Body of pancreas (tissue), 4 donors: ENCODE data around the gene SDCBP2. TPM values are rescaled to one million over a fixed set of nuclear protein-coding genes. Genes with fewer than 3 reads are reported as not detected.

Experiments
- ATAC-seq: fragments of 150-250 bp; one replicate; pipeline ENCODE4 v1.9.1; 2016
- DNase-seq, 4 donors: peaks; one replicate each; pipeline ENCODE4 v3.0.0-alpha.2; 2019
- H3K27ac ChIP-seq, 4 donors: fragments of 200-600 bp; sonication (generic); 1 replicate in 3 of 4; 2 replicates in 1 of 4; pipeline versions ENCODE4 v1.5.1 to v1.6.1; 2016 to 2019; ENCODE audit warnings: mild to moderate bottlenecking in 1 of 4, mixed read lengths in 1 of 4, moderate library complexity in 1 of 4
- H3K27me3 ChIP-seq, 2 donors: fragments of 200-600 bp; sonication (generic); one replicate each; pipeline ENCODE4 v1.6.0; 2016; ENCODE audit warnings: mild to moderate bottlenecking in 1 of 2
- H3K36me3 ChIP-seq, 2 donors: fragments of 200-600 bp; sonication (generic); replicated peaks in 1 of 2; 2 replicates each; pipeline ENCODE4 v1.5.1; 2016; ENCODE audit warnings: low read depth in 2 of 2; ENCODE audit not compliant: insufficient read depth in 1 of 2
- H3K4me1 ChIP-seq: fragments of 200-600 bp; sonication (generic); one replicate; pipeline ENCODE4 v1.6.0; 2016
- H3K4me3 ChIP-seq, 2 donors: fragments of 200-600 bp; sonication (generic); 1 replicate in 1 of 2; 2 replicates in 1 of 2; pipeline ENCODE4 v1.5.1; 2016 to 2019
- H3K9me3 ChIP-seq, 3 donors: fragments of 200-600 bp; sonication (generic); 1 replicate in 2 of 3; 2 replicates in 1 of 3; pipeline ENCODE4 v1.5.1; 2016
- POLR2A ChIP-seq, 3 donors: fragments of 450-650 bp; IDR thresholded peaks; one replicate each; pipeline ENCODE4 v1.6.1; 2016; ENCODE audit warnings: antibody characterized with exemption in 3 of 3, mild to moderate bottlenecking in 2 of 3
- WGBS, 2 donors: methylation state at CpG; one replicate each; pipeline ENCODE4 v1.1.5; 2017; 5-methylcytosine and 5-hydroxymethylcytosine counted together
- intact Hi-C: fragments of 100-400 bp; cut with DNase I; formaldehyde crosslinking; loops from one replicate; pipeline ENCODE4 v1.15.1; 2023
- total RNA-seq, 2 donors: library from RNA; depleted of rRNA; stranded (reverse); fragments of >200 nt; gene quantifications; one replicate each; pipeline ENCODE4 v1.1.0, GENCODE V29; 2016
- TF ChIP-seq, protein P1 (sequence below), 7 experiments: fragments of 450-650 bp in 4 of 7; fragments of 200-600 bp in 3 of 7; sonication (generic) in 3 of 7; IDR thresholded peaks; one replicate each; pipeline ENCODE4 v1.5.1; 2016 to 2019; ENCODE audit warnings: antibody characterized with exemption in 7 of 7

The SDCBP2 gene
- total RNA-seq, 2 donors from 2014 or later: 14.8 to 20.0 TPM

DNA sequence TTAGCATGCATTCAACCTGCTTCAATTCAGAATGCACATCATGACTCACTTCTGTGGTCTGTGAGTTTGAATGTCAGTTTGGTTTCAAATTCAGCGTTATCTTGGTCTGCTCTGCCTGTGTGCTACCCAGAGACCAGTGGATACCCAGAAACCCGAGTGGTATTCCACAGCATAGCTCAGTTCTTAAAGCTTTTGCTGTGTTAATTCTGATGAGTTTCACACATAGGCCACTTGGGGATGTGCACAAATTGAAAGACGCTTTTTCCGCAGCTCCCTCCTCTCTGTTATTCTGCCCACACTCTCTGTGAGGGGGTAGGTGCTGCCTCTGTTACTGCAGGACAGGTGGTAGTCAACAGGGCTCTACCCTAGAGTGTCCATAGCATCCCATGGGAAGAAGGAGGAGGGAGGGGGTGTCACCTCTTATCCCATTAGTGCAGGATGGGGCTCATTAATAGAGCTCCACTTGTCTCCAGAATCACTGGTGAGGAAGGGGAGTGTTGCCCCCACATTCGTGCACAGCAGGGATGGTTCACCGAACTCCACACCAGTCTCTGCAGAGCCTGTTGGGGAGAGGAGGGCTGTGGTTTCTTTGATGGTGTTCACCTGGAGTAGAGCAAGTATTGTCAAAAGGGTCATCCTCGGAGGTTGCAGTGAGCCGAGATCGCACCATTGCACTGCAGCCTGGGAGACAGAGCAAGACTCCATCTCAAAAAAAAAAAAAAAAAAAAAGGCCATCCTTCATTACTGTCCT is 29.2 kb upstream of the SDCBP2 start:
- ATAC-seq (no peak), DNase-seq (no peak)
- H3K27me3 ChIP-seq: no peaks in the 10 kb centered on the region
- H3K36me3 ChIP-seq: peaks cover 0 to 3% of the 10 kb centered on the region in 2 donors
- intact Hi-C loops: no loop called here
- H3K4me3 ChIP-seq: no peak overlapping the region
- H3K4me1 ChIP-seq: no peaks in the 10 kb centered on the region
- TF ChIP-seq, protein P1, sequence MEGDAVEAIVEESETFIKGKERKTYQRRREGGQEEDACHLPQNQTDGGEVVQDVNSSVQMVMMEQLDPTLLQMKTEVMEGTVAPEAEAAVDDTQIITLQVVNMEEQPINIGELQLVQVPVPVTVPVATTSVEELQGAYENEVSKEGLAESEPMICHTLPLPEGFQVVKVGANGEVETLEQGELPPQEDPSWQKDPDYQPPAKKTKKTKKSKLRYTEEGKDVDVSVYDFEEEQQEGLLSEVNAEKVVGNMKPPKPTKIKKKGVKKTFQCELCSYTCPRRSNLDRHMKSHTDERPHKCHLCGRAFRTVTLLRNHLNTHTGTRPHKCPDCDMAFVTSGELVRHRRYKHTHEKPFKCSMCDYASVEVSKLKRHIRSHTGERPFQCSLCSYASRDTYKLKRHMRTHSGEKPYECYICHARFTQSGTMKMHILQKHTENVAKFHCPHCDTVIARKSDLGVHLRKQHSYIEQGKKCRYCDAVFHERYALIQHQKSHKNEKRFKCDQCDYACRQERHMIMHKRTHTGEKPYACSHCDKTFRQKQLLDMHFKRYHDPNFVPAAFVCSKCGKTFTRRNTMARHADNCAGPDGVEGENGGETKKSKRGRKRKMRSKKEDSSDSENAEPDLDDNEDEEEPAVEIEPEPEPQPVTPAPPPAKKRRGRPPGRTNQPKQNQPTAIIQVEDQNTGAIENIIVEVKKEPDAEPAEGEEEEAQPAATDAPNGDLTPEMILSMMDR (IDR thresholded peaks at IDR 0.05): no peak
- no peak for TF ChIP-seq POLR2A (IDR thresholded peaks at IDR 0.05)
- no peaks in the 10 kb centered on the region for H3K9me3 ChIP-seq
- 91 to 95% methylated on average over 9 of the region's 9 CpGs for WGBS, 2 donors
- H3K27ac ChIP-seq: no peak overlapping the region

DNA sequence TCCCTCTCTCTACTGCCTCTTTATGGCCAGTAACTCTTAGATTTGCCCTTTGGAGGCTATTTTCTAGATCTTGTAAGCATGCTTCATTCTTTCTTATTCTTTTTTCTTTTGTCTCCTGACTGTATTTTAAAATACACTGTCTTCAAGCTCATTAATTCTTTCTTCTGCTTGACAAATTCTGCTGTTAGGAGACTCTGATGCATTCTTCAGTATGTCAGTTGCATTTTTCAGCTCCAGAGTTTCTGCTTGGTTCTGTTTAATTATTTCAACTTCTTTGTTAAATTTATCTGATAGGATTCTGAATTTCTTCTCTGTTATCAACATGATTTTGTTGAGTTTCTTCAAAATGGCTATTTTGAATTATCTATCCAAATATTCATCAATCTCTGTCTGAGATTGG is 25.0 kb upstream of the SDCBP2 start:
- ATAC-seq (no peak), DNase-seq (no peak)
- H3K36me3 ChIP-seq: no peaks in the 10 kb centered on the region

DNA sequence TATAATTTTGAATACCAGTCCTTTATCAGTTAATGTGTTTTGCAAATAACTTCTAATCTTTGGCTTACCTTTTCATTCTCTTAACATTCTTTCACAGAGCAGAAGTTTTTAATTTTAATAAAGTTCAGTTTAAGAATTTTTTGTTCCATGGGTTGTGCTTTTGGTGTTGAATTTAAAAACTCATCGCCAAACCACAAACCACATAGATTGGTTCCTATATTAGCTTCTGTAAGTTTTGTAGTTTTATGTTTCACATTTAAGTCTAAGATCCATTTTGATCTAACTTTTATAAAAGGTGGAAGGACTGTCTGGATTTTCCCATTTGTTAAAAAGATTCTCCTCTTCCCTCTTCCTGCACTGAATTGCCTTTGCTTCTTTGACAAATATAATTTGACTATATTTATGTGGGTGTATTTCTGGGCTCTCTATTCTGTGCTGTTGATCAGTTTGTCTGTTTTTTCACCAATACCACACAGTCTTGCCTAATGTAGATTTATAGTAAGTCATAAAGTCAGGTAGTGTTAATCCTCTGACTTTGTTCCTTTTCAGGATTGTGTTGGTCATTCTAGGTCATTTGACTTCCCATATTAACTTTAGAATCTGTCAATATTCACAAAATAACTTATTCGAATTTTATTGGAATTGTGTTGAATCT is 17.5 kb upstream of the SDCBP2 start:
- TF ChIP-seq POLR2A (IDR thresholded peaks at IDR 0.05): no peak
- TF ChIP-seq, protein P1 (IDR thresholded peaks at IDR 0.05): no peak
- no peak overlapping the region for H3K4me3 ChIP-seq
- no peaks in the 10 kb centered on the region for H3K36me3 ChIP-seq
- H3K9me3 ChIP-seq: no peaks in the 10 kb centered on the region
- no peaks in the 10 kb centered on the region for H3K27me3 ChIP-seq
- DNase-seq: no peak
- WGBS, 2 donors: 72 to 87% methylated on average over 2 of the region's 2 CpGs
- ATAC-seq: no peak
- no peaks in the 10 kb centered on the region for H3K4me1 ChIP-seq
- H3K27ac ChIP-seq: no peak overlapping the region
- intact Hi-C loops: no loop called here

More for the DNA sequence above, 25.0 kb upstream of the SDCBP2 start:
- no peaks in the 10 kb centered on the region for H3K9me3 ChIP-seq
- TF ChIP-seq, protein P1 (IDR thresholded peaks at IDR 0.05): no peak
- TF ChIP-seq POLR2A (IDR thresholded peaks at IDR 0.05): no peak
- no peak overlapping the region for H3K27ac ChIP-seq
- intact Hi-C loops: no loop called here
- no peaks in the 10 kb centered on the region for H3K4me1 ChIP-seq
- no peak overlapping the region for H3K4me3 ChIP-seq
- H3K27me3 ChIP-seq: no peaks in the 10 kb centered on the region

DNA sequence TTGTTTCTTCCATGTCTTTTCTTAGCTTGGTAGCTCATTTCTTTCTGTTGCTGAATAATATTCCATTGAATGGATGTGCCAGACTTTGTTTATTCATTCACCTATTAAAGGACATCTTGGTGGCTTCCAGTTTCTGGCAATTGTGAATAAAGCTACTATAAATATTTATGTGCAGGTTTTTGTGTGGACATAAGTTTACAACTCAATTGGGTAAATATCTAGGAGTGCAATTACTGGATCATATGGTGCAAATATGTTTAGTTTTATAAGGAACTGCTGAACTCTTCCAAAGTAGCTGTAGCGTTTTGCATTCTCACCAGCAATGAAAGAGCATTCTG is 16.8 kb upstream of the SDCBP2 start:
- ATAC-seq (no peak), DNase-seq (no peak)
- Histone ChIP-seq H3K36me3 (no peaks in the 10 kb centered on the region), H3K9me3 (no peaks in the 10 kb centered on the region), H3K27me3 (no peaks in the 10 kb centered on the region), H3K4me3 (no peak overlapping the region), H3K4me1 (no peaks in the 10 kb centered on the region), H3K27ac (no peak overlapping the region)
- intact Hi-C loops: no loop called here
- 81 to 85% methylated on average over 1 of the region's 1 CpG for WGBS, 2 donors
- TF ChIP-seq, protein P1 (IDR thresholded peaks at IDR 0.05): no peak
- TF ChIP-seq POLR2A (IDR thresholded peaks at IDR 0.05): no peak
